Type B pancreatic cell (in vitro differentiated cells): ENCODE measurements around the gene PCSK6. TPM values are rescaled to one million over a fixed set of nuclear protein-coding genes. Genes with fewer than 3 reads are reported as not detected.

ENCODE experiments used
- DNase-seq: peaks from one replicate; pipeline ENCODE4 v3.0.0; 2021; ENCODE audit warnings: mixed read lengths; ENCODE audit not compliant: unreplicated experiment; ENCODE audit errors: extremely low spot score
- H3K27ac Mint-ChIP-seq: 2 replicates; pipeline ENCODE4 v1.8.0; 2021; ENCODE audit warnings: mild to moderate bottlenecking, mixed read lengths
- H3K27me3 Mint-ChIP-seq: 2 replicates; pipeline ENCODE4 v1.8.0; 2021; ENCODE audit warnings: mixed read lengths
- H3K36me3 Mint-ChIP-seq: 2 replicates; pipeline ENCODE4 v1.8.0; 2021; ENCODE audit warnings: mixed read lengths
- H3K4me1 Mint-ChIP-seq: one replicate; pipeline ENCODE4 v1.8.0; 2021; ENCODE audit warnings: mixed read lengths; ENCODE audit not compliant: unreplicated experiment
- H3K4me3 Mint-ChIP-seq: 2 replicates; pipeline ENCODE4 v1.8.0; 2021; ENCODE audit warnings: mild to moderate bottlenecking, mixed read lengths
- H3K9me3 Mint-ChIP-seq: 2 replicates; pipeline ENCODE4 v1.8.0; 2021; ENCODE audit warnings: mixed read lengths
- total RNA-seq: library from RNA; stranded (reverse); gene quantifications from 2 replicates; pipeline ENCODE4 v1.2.1, GENCODE V29; 2021; ENCODE audit warnings: low replicate concordance
- TF ChIP-seq, protein P1 (sequence below): fragments of 200-600 bp; sonication (generic); conservative IDR thresholded peaks from 2 replicates; pipeline ENCODE4 v1.5.0; 2021; ENCODE audit warnings: antibody characterized with exemption, mild to moderate bottlenecking

PCSK6 gene
- total RNA-seq, 1 donor from 2014 or later, result 5.4 TPM

DNA sequence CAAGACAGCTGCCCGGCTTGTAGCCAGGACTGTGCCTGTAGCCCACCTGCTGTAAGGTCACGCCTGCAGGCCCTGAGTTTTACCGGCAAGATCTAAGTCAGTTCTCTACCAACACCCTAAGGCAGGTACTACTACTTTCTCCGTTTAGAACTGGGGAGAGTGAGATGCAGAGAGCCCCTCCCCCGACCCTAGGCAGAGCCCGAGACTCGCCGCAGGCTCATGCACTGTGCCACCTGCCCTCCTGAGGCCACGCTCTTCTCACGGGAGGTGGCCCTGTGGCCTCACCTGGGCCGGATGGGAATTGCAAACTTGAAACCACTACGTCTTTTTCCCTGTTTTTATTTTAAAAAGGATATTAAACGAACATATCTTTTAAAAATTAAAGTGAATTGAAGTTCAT, 36.9 kb upstream of the PCSK6 start:
- TF ChIP-seq, protein P1, sequence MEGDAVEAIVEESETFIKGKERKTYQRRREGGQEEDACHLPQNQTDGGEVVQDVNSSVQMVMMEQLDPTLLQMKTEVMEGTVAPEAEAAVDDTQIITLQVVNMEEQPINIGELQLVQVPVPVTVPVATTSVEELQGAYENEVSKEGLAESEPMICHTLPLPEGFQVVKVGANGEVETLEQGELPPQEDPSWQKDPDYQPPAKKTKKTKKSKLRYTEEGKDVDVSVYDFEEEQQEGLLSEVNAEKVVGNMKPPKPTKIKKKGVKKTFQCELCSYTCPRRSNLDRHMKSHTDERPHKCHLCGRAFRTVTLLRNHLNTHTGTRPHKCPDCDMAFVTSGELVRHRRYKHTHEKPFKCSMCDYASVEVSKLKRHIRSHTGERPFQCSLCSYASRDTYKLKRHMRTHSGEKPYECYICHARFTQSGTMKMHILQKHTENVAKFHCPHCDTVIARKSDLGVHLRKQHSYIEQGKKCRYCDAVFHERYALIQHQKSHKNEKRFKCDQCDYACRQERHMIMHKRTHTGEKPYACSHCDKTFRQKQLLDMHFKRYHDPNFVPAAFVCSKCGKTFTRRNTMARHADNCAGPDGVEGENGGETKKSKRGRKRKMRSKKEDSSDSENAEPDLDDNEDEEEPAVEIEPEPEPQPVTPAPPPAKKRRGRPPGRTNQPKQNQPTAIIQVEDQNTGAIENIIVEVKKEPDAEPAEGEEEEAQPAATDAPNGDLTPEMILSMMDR, result no peak
- Mint-ChIP-seq H3K4me3 (no peak overlapping the region), H3K4me1 (peaks cover 13% of the 10 kb centered on the region), H3K27me3 (peaks cover 3% of the 10 kb centered on the region), H3K36me3 (no peaks in the 10 kb centered on the region), H3K27ac (no peak overlapping the region), H3K9me3 (no peaks in the 10 kb centered on the region)
- no peak for DNase-seq

DNA sequence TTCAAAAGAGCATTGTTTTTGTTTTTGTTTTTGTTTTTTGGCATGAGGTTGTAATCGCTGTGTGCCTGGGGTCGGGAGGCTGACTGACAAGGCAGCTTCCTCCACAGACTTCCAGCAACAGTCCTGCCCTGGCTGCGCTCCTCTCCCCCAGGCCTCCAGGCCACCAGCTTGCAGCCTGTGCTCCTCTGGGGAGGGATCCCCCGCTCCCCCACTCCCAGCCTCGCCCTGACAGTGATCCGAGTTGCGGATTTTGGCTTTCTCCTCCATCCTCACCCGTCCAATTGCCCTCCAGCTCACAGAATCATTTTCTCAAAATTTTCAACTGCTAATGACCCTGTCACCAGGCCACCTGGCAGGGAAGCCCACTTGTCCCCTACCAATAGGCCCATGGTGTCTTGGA, 36.5 kb upstream of the PCSK6 start:
- H3K27ac Mint-ChIP-seq, result no peak overlapping the region
- H3K36me3 Mint-ChIP-seq, result no peaks in the 10 kb centered on the region
- DNase-seq, result no peak
- H3K4me1 Mint-ChIP-seq, result peaks cover 17% of the 10 kb centered on the region
- peaks cover 3% of the 10 kb centered on the region for H3K27me3 Mint-ChIP-seq
- TF ChIP-seq, protein P1, result no peak
- no peaks in the 10 kb centered on the region for H3K9me3 Mint-ChIP-seq
- H3K4me3 Mint-ChIP-seq, result no peak overlapping the region

DNA sequence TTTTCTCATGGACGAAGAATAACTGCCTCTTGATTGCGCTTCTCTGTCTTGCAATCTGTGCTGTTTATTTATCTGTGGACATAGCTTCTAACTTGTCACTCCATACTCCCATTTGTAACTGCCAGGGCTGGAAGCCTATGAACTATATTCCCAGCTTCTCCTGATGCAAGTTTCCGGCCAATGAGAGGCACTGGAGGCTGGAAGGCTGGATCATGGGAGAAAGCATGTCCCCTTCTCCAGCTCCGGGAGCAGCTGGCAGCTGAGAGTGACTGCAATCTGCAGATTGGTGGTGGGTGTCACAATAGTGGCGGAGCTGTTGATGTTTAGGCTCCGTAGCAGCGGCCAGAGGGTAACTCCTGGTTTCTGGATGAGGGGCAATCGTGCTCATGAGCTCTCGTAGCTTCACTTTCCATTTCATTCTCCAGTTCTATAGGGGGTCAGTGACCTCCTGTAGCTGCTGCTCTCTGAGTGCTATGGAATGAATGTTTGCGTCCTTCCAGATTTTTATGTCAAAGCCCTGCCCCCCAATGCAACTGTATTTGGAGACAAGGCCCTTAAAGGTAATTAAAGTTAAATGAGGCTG, 35.7 kb upstream of the PCSK6 start:
- DNase-seq, result no peak
- H3K9me3 Mint-ChIP-seq, result no peaks in the 10 kb centered on the region
- H3K36me3 Mint-ChIP-seq, result no peaks in the 10 kb centered on the region
- H3K27ac Mint-ChIP-seq, result no peak overlapping the region
- no peak overlapping the region for H3K4me3 Mint-ChIP-seq
- peaks cover 8% of the 10 kb centered on the region for H3K27me3 Mint-ChIP-seq
- H3K4me1 Mint-ChIP-seq, result peaks cover 17% of the 10 kb centered on the region
- TF ChIP-seq, protein P1, result no peak

DNA sequence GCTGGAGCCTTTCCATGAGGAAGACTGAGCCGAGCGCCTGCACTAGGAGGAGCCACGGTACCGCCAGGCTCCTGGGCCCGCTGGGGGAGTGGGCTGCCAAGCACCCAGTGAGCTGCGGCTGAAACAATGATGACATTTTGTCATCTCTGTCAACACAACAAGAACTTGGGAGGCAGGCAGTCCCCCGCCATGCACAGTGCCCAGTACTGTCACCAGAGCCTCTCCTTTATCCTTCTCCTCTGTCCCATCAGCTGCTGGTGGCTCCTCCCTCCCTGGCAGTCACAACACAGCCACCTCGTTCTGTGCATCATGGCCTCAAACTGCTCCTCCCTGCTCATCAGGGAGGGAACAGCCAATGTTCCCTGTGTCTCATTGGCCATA, 34.0 kb upstream of the PCSK6 start:
- no peaks in the 10 kb centered on the region for H3K36me3 Mint-ChIP-seq
- H3K27ac Mint-ChIP-seq, result no peak overlapping the region
- H3K9me3 Mint-ChIP-seq, result no peaks in the 10 kb centered on the region
- peaks cover 12% of the 10 kb centered on the region for H3K4me1 Mint-ChIP-seq
- H3K27me3 Mint-ChIP-seq, result peaks cover 12% of the 10 kb centered on the region
- TF ChIP-seq, protein P1, result no peak
- DNase-seq, result no peak
- H3K4me3 Mint-ChIP-seq, result no peak overlapping the region

- H3K27ac Mint-ChIP-seq, result no peak overlapping the region
- H3K36me3 Mint-ChIP-seq, result no peaks in the 10 kb centered on the region
- peaks cover 5% of the 10 kb centered on the region for H3K9me3 Mint-ChIP-seq
- TF ChIP-seq, protein P1, result no peak
- peaks cover 8% of the 10 kb centered on the region for H3K4me1 Mint-ChIP-seq
- DNase-seq, result no peak
- peaks cover 12% of the 10 kb centered on the region for H3K27me3 Mint-ChIP-seq
- no peak overlapping the region for H3K4me3 Mint-ChIP-seq
Observed at GRCh38 chr15:101522621-101523559, 33.4 kb upstream of the PCSK6 start.
